Measurements from ENCODE around the gene CSNK2A3.
"Not testable (repeated sequence)": the region's sequence is repeated elsewhere in the genome, so short reads cannot be mapped to it uniquely, and the experiment has no call there.

The CSNK2A3 gene

DNA sequence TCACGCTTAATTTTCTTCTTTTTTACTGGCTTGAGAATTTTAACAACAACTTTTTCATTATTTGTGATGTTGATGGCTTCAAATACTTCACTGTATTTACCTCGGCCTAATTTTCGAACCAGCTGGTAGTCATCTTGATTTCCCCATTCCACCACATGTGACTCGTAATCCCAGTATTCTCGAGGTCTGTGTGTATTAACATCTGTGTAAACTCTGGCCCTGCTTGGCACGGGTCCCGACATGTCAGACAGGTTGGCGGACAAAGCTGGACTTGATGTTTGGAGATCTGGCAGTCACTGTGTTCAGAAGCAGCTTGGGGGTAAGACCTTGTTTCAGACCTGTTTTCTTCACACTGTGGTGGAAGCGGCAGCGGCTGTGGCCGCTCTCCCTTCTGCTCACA, at the start of gene CSNK2A3:
Gene CSNK2A3 (minus strand): TSS at position 373 of the 400 bp plus-strand sequence. CDS start 131 bp downstream, at position 242.
- DNase-seq, result not testable (repeated sequence)

DNA sequence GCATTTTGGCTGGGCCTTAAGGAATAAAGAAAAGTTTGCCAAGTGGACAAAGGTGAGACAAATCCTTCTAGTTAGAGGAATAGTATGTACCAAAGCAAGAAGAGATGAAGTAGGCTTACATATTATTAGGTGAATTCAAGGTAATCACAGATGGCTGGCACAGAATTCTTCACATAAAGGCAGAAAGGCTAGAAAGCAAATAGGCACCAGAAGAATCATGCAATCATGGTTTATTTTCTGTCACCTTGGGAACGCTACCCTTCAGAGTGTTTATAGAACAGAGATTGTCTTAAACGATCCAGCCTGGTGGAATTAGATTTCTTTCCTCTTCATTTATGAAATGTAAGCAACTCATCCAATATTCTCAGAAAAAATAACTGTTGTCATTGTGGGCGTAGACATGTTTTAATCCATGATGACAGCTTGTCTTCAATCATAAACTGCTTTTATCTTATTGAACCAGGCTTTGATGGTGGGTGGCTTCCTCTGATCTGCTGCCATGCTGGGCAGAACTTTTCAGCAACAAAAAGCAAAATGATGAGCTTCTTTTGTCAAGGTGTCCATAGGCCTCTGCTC, 49.0 kb upstream of the CSNK2A3 start:
- DNase-seq, result no peak

DNA sequence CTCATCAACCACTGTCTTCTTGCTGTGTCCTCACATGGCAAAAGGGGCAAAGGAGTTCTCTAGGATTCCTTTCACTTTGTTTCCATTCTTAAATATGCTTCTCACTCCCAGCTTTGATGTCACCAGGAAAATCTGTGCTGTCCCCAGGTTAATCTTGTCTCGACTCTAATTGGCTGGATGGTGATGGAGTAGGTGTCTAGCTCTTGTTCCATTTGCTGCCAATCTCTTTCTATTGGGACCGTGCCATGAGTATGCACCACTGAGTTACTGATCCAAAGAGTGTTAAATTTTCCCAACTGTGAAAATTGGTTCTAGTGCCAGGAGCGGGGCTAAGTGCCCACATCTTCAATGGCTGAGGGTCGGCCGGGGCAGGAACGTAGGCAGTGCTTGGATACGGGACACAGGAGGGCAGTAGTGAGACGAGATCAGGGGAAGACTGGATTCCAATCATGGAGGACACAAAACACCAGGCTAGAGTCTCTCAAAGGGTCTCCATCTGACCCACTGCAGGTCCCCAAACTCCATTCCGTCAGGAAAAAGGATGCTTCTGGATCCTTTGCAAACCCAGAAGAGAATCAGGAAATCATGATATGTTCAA, 47.7 kb upstream of the CSNK2A3 start:
- no peak for DNase-seq

DNA sequence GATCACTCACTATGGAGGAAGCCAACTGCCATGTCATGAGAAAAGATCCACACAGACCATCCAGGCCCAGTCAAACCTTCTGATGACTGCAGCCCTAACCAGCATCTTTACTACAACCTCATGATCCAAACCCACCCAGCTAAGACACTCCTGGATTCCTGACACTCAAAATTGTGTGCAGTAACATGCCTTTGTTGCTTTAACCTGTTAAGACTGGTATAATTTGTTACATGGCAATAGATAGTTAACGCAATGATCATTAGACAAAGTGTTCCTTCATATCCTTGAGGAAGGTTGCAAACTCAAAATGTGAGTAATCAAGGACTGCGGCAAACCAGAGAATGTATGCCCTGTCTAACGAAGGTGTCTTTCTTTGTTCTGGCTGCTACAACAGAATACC, 47.1 kb upstream of the CSNK2A3 start:
- no peak for DNase-seq

DNA sequence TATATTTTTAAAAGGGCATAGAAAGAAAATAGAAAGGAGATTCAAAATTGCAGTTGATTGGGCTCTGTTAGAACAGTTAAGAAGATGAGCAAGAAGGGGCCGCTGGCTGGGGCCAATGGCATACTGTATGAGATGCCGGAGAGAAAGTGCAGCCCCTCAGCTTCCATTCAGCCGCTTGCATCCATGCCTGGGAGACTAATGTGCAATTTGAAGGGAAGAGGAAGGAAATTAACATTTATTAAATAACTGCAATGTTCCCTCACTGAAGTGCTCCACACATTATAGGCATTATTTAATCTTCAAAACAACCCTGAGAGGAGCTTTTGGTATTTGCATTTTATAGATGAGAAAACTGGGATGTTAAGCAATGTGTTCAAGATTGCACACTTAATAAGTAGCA, 44.7 kb upstream of the CSNK2A3 start:
- DNase-seq, result no peak

DNA sequence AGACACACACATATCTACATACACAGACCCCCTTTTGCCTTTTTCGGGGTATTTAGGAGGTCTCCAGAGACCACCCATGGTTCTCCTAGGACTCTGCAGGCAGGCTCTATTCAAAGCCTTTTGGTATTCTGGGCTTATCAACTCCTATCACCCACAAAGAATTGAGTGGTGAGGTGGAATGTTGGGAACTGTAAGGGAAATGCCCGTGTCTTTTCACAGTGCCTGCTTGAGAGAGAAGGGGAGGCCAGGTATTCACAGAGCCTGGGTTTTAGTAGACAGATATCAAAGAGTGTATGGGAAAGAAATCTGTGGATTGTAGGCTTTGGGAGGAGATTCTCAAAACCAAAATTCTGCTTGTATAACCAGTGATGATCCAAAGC, 44.0 kb upstream of the CSNK2A3 start:
- DNase-seq, result no peak

DNA sequence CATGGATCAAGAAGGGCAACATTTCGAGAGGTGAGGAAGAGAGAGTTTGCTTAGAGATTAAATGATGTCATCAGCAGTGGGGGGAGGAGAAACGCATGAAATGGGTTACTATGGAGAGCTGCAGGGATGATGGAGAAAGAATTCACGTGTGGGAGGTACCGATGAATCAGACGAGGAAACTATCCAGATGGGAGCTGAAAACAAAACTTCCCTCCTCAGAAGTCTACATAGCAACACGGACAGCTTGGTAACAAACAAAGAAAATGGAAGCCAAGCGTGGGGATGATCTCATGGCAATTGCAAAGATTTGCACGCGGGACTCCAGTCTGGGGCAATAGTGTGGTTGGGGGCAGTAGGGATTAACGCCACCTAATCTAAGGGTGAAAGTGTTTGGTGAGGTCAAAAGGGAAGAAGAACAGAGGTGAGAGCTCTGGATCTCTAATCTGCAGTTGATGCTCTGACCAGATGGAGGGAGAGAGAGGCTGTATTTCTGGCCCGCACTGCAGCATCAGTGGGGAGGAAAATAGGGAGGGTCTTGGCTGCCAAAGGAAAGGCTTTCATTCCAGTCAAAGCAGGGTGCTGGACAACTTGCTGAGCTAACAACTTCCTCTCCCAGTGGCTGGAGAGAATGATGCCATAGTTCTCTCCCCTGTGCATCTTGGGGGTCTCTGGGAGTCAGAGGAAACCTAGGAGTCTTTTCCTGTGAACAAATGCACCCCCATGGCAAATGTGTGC, 43.4 kb upstream of the CSNK2A3 start:
- no peak for DNase-seq

GRCh38 chr11:11395126-11395525, 42.1 kb upstream of the CSNK2A3 start:
- no peak for DNase-seq

DNA sequence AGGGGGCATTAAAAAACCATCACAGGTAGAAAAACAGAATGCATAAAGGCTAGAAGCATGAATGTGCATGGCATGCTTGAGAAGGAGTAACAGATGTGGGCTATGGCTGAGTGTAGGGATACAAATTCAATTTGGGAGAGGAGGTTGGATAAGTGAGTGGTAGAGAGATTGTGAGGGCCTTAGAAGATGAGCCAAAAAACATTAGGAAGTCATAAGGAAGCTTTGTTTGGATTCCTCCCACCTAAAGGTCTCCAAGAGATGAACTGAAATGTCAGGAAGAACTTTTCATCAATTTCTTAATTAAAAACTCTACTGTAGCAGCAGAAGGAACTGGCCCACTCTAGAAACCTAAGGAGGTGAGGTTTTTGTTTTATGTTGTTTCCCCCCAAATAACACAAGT, 41.2 kb upstream of the CSNK2A3 start:
- DNase-seq, result no peak

DNA sequence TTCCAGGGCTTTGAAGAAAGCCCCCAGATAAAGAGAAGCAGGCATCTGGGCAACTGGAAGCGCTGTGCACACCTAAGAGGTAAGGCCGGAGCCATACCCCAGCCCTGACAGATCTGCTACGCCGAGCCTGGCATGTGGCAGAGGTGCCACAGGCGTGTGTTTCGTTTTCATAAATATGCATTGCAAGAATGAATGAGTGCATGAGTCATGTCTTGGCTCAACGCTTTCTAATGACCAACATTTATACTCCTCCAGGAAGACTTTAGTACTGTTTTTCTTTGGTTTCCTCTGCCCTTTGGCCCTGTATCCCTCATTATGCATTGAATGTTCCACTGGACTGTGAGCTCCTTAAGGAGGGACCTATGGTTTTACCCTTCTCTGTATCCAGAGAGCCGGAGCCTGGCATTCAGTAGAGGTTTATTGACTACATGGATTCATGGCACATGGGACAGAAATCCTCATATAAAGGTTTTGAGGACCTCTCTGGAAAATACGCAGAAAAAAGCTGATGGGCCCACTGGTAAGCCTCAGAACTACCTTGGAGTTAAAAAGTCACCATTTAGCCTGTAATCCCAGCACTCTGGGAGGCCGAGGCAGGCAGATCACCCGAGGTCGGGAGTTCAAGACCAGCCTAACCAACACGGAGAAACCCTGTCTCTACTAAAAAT, 38.9 kb upstream of the CSNK2A3 start:
- DNase-seq, result no peak

DNA sequence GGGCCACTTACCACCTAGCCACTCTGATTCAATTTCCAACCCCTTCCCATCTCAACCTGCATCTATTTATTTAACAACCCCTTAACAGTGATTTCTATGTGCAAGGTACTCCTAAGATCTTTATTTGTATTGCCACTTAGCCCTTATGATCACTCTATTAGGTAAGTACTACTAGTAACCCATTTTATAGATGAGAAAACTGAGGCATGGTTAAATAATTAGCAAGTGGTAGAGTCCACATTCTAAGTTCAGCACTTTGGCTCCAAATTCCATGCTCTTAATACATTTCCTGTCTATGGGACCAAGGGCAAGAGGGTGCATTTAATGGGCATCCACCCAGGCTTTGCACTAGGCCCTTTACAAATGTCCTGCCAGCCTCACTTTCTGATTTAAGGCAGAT, 38.1 kb upstream of the CSNK2A3 start:
- DNase-seq, result no peak

DNA sequence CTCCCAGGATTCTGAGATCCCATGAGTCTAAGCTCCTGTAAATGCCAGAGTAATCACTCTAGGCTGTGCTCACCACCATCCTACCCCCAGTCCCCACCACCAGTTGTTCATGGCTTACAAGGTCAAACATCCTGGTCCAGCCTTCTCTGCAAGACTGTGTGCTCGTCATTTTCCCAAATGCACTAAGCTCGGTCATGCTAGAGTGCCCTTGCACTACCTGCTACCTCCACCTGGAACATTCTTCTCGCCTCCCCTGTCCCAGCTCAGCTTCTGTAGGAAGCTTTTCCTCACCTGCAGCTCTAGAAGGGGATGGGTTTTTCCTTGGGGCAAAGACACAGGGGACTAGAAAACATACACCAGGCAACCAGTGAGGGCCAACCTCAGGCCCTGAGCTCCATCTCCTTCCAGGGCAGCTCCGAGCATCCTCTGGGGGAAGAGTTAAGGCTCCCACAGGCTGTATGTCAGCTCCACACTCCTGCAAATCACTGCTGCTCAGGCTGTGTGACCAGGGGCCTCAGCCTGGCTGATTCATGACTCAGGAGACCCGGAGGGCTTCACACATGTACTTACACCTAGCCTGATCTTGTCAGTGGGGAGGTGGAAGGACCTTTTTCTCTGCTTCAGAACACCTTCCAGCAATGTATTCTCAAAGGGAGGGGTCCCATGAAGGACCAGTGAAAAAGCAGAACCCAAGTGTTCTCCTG, 37.2 kb upstream of the CSNK2A3 start:
- no peak for DNase-seq

- no peak for DNase-seq
Measured at GRCh38 chr11:11389238-11389637, 36.2 kb upstream of the CSNK2A3 start.

DNA sequence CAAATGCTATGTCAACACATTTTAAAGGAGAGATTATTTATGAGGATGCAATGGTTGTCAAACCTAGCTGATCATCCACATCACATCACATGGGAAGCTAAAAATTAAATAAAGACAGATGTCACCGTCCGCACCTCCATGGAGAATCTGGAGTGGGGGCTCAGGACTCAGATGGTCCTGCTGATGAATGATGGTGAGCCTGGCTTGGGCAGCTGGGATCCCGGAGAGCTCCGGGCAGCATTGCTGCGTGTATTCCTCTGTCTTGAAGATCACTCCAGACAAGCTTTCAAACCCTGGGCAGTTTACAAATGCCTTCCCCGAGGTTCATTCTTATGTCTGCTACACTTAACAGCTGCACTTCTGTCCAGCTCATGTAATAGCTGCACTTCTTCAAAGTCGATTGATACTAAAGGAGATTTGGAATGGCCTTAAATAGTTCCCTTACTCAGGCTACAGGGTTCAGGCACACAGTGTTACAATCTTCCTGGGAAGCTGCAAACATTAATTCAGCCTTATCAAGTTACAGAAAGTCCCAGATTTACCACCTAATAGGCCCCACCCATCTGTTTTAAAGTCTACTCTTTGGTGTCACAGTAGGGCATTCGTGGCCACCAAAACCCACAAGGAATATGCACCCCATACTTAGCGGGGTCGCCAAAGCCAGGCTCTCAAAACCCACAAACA, 34.7 kb upstream of the CSNK2A3 start:
- no peak for DNase-seq

- DNase-seq, result no peak
Measured at GRCh38 chr11:11387207-11387606, 34.2 kb upstream of the CSNK2A3 start.

GRCh38 chr11:11384829-11385228, 31.8 kb upstream of the CSNK2A3 start:
- no peak for DNase-seq

DNA sequence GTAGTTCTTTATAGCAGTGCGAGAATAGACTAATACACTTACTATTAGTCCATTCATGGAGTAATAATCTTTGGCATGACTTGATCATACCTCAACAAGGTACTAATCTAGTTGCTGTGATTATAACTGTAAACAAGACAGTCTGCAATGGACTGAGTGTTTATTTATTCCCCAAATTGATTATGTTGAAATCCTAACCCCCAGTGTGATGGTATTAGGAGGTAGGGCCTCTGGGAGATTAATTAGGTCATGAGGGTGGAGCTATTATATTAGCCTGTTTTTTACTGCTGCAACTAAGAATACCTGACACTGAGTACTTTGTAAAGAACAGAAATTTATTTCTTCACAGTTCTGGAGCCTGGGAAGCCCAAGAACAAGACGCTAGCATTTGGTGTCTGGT, 30.9 kb upstream of the CSNK2A3 start:
- DNase-seq, result no peak

DNA sequence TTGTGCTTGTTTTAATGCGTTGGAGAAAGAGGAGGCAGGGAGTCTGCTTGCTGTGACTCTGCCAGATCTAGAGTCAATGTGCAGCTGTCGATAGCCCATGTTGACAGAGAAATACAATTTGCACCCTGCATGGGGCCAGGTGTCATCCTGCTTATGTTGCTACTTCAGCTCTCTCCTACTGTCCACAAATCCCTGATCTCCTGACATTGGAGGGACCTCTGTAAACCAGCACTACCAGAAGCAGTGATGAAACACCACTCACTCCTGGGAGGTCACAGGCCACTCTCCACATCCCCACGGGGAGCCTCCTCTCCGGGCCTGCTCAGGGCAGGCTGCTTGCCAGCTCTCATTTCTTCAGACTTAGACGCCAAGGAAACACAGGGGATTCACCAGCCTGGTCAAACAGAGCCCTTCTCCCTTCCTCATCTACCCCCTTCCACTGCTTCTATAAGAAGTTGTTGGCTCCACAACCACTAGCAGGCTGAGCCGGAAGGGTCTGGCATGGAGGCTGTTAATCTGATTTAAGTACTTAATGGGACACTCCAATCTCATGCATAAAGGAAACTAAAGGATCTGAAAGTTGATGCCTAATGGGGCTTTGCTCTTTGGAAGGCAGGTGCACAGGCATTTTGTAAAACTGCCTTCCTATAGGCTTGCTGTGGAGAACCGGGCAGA, 29.9 kb upstream of the CSNK2A3 start:
- no peak for DNase-seq

GRCh38 chr11:11381471-11382105, 28.5 kb upstream of the CSNK2A3 start:
- no peak for DNase-seq

DNA sequence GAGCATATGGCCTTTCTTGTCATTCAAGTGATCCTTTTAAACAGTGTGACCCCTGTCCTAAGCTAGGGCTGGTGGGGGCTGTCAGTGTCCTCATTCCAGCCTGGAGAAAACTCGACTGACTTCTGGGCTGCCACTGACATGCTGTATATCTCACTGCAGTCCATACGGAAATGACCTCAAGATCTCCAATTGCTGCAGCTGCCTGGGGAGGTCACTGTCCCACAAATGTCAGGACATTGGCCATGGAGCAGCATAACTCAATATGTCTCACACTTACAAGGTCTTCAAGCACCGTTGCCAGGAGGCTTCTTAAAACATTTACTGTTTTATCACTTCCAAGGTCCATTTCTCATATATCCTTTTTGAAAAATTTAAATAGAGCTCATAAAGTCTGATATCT, 27.8 kb upstream of the CSNK2A3 start:
- DNase-seq, result no peak

DNA sequence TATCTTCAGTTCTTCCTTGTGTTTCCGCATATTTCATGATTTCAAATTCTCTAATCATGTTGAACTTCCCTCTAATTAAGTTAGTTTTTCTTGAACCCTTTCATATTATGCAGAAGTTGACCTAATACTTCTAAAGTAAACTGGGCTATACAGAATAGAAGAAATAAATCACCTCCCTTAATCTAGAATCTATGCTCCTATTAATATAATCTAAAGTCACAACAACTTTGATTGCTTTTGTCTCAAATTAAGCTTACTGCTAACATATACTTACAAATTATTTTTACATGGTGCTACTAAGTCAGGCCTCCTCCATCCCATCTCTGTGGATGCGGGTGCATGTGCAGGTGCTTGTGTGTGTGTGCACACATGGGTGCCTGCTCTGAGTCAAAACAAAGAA, 27.3 kb upstream of the CSNK2A3 start:
- DNase-seq, result no peak

GRCh38 chr11:11379661-11380060, 26.6 kb upstream of the CSNK2A3 start:
- DNase-seq, result no peak

All from CD4-positive, alpha-beta T cell treated with Interleukin-12 subunit alpha and Interleukin-12 subunit beta, for 1 hour (primary cell).